AG09309 (cell line): ENCODE results near the gene C17orf107.
A peak's percentile ranks its signal among the peaks of the same experiment; 100 is the strongest.

Experiments
- DNase-seq: peaks from one replicate; pipeline ENCODE4 v3.0.0-alpha.2; 2010; ENCODE audit warnings: low read depth
- H3K4me3 ChIP-seq: 2 replicates; pipeline ENCODE4 v1.5.1; 2011; ENCODE audit warnings: mild to moderate bottlenecking, low read depth, low read length, moderate library complexity; ENCODE audit not compliant: control insufficient read depth
- TF ChIP-seq, protein P1 (sequence below): IDR thresholded peaks from 2 replicates; pipeline ENCODE4 v1.5.1; 2011; ENCODE audit warnings: mild to moderate bottlenecking, low read depth, low read length, inconsistent platforms; ENCODE audit not compliant: insufficient read depth, control insufficient read depth; ENCODE audit errors: missing control alignments

The C17orf107 gene

DNA sequence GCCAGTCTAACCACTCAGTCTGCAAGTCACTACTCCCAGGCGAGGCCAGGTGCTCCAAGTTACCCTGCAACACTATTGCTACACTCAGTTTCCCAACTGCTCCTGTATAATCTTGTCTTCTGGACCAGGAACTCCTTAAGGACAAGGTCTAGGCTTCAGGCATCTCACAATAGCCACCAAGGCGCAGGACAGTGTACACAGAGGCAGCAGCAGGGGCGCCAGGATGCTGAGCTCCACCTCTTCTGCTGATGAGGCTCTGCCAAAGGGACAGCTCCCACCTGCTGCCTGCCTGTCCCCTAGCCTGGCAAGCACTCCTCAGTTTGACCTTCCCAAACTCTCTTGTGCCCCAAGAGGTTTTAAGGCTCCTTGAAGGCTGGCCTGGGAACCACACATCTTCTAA, 37.1 kb downstream of the C17orf107 start:
- no peak overlapping the region for H3K4me3 ChIP-seq
- TF ChIP-seq, protein P1, sequence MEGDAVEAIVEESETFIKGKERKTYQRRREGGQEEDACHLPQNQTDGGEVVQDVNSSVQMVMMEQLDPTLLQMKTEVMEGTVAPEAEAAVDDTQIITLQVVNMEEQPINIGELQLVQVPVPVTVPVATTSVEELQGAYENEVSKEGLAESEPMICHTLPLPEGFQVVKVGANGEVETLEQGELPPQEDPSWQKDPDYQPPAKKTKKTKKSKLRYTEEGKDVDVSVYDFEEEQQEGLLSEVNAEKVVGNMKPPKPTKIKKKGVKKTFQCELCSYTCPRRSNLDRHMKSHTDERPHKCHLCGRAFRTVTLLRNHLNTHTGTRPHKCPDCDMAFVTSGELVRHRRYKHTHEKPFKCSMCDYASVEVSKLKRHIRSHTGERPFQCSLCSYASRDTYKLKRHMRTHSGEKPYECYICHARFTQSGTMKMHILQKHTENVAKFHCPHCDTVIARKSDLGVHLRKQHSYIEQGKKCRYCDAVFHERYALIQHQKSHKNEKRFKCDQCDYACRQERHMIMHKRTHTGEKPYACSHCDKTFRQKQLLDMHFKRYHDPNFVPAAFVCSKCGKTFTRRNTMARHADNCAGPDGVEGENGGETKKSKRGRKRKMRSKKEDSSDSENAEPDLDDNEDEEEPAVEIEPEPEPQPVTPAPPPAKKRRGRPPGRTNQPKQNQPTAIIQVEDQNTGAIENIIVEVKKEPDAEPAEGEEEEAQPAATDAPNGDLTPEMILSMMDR: no peak
- DNase-seq: no peak

DNA sequence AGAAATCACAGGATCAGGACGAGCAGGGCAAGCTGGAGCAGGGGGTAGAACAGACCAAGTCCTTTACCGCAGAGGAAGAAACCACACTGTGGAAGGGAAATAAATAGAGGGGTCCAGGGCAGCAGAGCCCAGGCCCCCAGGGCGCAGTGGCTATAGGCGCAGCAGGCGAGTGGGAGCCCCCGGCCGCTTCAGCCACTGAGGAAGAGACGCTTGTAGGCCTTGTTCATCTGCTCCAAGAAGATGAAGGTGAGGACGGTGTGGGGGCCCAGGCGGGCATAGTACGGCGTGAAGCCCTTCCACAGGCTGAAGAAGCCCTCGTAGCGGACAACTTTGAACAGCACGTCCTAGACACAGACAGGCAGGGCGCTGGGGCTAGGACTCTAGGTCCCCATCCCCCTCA, 38.2 kb downstream of the C17orf107 start:
- no peak overlapping the region for H3K4me3 ChIP-seq
- no peak for DNase-seq
- TF ChIP-seq, protein P1: no peak

DNA sequence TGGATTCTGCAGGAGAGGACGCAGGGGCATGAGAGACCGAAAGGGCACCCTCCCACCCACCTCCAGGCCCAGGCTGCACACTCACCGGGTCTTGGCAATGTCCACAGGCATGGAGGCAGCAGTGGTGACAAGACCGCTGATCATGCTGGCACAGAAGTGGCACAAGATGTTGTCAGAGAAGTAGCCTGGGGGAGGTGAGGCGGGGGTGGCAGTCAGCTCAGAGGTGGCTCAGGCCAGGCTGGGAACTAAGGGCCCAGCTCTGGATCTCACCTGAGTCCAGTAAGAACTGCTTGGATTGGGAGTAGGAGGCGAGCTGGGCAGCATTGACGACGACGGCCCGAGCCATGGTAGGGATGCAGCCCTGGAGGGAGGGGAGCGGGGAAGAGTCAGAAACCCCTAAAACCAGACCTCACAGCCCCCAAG, 38.7 kb downstream of the C17orf107 start:
- no peak overlapping the region for H3K4me3 ChIP-seq
- TF ChIP-seq, protein P1: no peak

DNA sequence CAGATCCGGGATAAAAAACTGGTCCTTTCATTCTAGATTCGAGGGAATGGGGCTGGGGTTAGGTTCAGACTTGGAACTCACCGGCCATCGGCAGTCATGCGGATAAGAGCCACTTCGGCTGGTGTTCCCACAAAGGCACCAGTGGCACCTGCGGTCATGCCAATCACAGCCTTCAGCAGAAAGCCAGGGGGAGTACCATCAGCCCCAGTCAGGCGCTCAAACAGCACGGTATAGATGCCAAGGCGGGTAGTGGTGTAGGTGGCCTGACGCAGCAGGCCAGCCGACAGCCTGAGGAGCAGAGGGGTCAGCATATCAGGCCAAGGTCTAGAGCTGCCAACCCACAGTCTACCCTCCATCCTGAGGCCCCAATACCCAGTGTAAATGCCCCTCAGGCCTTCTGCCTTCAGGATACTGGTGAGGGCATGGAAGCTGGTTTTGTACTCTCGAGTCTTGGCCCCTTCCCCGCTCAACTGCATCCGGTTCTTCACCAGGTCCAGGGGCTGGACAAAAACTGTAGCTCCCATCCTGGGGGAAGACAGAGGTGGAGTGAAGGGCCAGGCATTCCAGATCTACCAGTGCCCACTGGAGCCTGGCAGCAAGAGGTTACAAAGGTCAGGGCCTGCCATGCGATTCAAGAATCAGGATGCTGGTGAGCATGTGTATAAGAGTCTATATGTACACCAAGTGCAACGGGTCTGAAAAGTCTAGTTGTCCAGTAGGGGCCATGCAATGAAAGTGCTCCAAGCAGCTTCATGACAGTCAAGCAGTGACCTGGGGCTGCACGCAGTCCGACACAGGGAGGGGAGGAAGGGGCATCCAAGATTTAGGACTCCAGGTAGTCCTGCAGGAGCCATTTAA, 39.6 kb downstream of the C17orf107 start:
- TF ChIP-seq, protein P1: no peak
- DNase-seq: no peak
- peak overlapping the region; percentile 96 for H3K4me3 ChIP-seq

More for the DNA sequence above, 38.7 kb downstream of the C17orf107 start:
- DNase-seq: no peak

DNA sequence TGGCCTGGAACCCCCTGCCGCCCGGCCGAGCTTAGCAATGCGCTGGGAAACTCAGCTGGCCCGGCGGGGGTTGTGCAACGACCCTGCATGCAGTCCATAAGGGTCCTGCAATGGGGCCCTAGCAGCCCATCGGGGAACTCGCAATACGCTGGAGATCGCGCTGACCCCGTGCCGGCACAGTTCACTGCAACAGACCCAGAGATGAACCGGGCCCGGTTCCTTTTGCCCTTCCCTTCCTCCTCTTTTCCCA, 40.1 kb downstream of the C17orf107 start:
- DNase-seq: no peak
- peak overlapping the region; percentile 96 for H3K4me3 ChIP-seq
- TF ChIP-seq, protein P1: no peak

DNA sequence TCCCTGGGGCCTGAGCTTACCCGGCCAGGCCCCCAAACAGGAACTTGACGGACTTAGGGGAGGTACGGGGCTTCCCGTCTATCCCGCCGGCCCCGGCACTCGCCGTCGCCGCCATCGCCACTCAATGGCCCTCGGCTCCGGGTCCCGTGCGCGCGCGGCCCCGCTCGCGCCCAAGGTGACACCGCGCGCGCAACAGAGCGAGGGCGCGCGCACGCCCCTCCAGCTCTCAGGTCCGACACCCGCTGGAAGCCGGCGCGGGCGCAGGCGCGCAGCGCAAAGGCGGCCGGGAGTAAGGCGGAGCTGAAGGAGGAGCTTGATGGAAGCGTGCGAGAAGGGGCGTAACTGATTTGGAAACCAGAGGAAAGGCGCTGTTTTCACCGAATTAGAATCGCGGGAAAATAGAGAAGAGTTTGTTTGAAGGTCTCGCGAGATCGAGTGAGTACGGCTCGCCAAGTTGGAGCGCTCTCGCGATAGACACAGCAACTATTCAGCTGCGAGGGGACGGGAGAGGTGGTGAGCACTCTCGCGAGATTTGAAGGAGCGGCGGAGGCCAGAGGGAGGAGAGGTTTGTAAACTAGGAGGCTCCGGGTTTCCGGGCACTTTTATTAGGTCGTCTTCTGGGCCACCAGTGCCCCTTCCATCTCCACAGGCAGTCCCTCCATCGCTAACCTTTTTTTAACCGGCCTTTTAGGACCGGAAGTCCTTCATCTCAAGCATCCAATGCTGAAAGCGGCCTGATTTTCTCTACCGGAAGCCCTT, 40.6 kb downstream of the C17orf107 start, which contains the start of the genes RNF167 and SLC25A11:
RNF167 (plus strand) TSS at position 473 of the 759 bp plus-strand sequence. CDS start 642 bp downstream, outside the sequence.
SLC25A11 (minus strand) TSS at position 251 of the 759 bp plus-strand sequence; CDS start at position 115, 136 bp downstream.
- H3K4me3 ChIP-seq: peak within 1 kb of the TSS; percentile 96
- TF ChIP-seq, protein P1: no peak
- peak; percentile 99 for DNase-seq
